NCI-H526 treated with DMSO at 0.1 percent for 48 hours (cell line): ENCODE data around the gene KIDINS220.

ENCODE experiments used
- DNase-seq: peaks from one replicate; lab custom pipeline; 2025; lab: John Stamatoyannopoulos, UW

The KIDINS220 gene

GRCh38 chr2:8851811-8852560 is 14.6 kb upstream of the KIDINS220 start:
- no peak for DNase-seq

GRCh38 chr2:8850845-8851487 is 13.6 kb upstream of the KIDINS220 start:
- DNase-seq: no peak

- DNase-seq: no peak
Observed at GRCh38 chr2:8849327-8849726, 11.9 kb upstream of the KIDINS220 start.

- no peak for DNase-seq
Observed at GRCh38 chr2:8848328-8849100, 11.1 kb upstream of the KIDINS220 start.

GRCh38 chr2:8847400-8847799 is 10.0 kb upstream of the KIDINS220 start:
- DNase-seq: no peak

GRCh38 chr2:8841932-8842331 is 4.5 kb upstream of the KIDINS220 start:
- no peak for DNase-seq

GRCh38 chr2:8840475-8841091 is 3.2 kb upstream of the KIDINS220 start:
- DNase-seq: no peak

GRCh38 chr2:8839189-8839965 is 2.0 kb upstream of the KIDINS220 start:
- no peak for DNase-seq

GRCh38 chr2:8837795-8838140 is 355 bp upstream of the KIDINS220 start:
- peak; percentile 71 for DNase-seq

- DNase-seq: no peak
Observed at GRCh38 chr2:8835279-8835678, 2.1 kb downstream of the KIDINS220 start.

- no peak for DNase-seq
Observed at GRCh38 chr2:8833853-8834252, 3.6 kb downstream of the KIDINS220 start.

- no peak for DNase-seq
Observed at GRCh38 chr2:8831516-8831915, 5.9 kb downstream of the KIDINS220 start.

GRCh38 chr2:8827729-8828128 is 9.7 kb downstream of the KIDINS220 start:
- DNase-seq: no peak

- no peak for DNase-seq
Observed at GRCh38 chr2:8822218-8822617, 15.2 kb downstream of the KIDINS220 start.

- DNase-seq: no peak
Observed at GRCh38 chr2:8821276-8822217, 15.9 kb downstream of the KIDINS220 start.

- DNase-seq: no peak
Observed at GRCh38 chr2:8819948-8820347, 17.5 kb downstream of the KIDINS220 start.

- DNase-seq: no peak
Observed at GRCh38 chr2:8819194-8819593, 18.2 kb downstream of the KIDINS220 start.

GRCh38 chr2:8817221-8817620 is 20.2 kb downstream of the KIDINS220 start:
- no peak for DNase-seq

- DNase-seq: no peak
Observed at GRCh38 chr2:8806885-8807704, 30.3 kb downstream of the KIDINS220 start.
